Fibroblast of skin of back (primary cell): ENCODE results near the gene ACER1.

Experiments used
- DNase-seq: peaks from one replicate; pipeline ENCODE4 v3.0.0-alpha.2; 2013

Gene ACER1

GRCh38 chr19:6267552-6268381 lies 65.6 kb downstream of the ACER1 start:
- DNase-seq: no peak

DNA sequence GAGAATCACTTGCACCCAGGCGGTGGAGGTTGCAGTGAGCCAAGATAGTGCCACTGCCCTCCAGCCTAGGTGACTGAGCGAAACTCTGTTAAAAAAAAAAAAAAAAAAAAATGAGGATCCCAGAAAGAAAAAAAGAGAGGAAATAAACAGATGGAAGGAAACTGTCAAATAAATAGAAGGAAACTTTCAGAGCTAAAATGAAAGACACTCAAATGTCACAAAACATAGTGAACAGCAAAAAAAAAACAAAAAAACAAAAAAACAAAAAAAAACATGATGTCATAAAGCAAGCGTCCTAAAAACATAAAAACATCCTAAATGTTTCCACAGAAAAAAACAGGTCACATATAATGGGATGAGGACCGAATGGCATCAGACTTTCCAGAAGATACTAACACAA lies 68.6 kb downstream of the ACER1 start:
- no peak for DNase-seq

DNA sequence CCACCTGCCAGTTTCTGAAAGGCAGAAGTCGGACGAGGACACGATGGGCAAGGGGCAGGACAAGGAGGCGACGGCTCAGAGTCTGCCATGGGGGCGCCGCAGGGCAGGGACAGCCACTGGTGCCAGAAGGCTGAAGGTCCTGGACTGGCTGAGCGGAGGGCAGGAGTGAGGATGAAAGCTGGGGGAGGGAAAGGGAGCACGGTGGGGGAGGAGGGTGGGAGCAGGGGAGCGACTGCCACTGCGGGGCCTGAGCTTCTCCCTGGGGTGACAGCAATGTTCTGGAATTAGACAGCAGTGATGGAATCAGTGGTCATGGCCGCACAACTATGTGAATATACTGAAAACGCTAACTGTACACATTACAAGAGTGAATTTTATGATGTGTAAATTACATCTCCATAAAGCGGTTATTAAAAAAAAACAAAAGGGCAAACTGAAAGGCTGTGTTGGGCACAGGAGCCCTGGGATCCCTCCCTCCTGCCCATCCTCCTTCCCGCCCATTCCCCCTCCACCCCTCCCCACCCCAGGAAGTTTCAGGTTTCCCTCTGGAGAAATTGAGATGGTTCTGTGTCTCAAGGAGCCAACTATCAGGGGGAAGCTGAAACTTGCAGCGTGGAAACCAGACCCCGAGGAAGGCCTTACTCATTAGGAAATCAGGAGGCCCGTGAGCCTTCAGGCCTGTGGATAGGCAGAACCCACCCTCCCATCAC lies 69.5 kb downstream of the ACER1 start:
- DNase-seq: no peak

GRCh38 chr19:6263306-6263705 lies 70.1 kb downstream of the ACER1 start:
- DNase-seq: no peak

DNA sequence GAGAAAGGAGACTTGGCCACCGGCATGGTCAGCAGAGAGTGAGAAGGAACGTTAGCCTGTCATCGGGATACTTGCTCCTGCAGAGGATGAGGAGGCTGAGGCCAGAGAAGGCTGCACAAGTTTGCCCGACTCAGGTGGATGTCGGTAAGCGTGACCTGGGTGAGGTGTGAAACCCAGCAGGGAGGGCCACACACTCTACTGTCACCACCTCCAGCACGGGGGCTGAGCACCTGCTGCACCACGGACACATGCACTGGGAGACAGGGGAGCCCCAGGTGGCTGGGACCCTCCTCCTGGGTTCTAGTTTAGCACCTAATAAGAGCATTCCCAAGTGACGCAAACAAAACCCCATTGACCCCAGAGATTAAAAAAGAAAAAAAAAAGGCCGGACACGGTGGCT lies 70.9 kb downstream of the ACER1 start:
- no peak for DNase-seq

DNA sequence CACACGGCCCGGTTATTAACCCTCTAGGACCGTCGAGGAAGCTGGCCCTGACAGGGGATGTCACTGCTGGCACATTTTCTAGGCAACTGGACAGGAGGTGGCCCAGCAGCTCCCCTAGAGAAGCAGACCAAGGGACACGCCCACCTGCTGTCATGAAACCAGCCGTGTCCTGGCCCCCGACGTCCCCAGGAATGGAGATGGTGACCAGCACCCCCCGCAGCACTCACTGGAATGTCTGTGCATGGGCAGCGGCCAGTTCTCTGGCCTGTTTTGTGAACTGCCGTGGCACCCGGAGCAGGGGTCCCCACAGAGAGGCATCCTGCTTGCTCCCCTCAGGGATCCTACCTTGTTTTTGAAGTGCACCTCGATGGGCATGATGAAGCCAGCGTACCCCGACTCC lies 71.5 kb downstream of the ACER1 start:
- DNase-seq: no peak

- DNase-seq: no peak
Observed at GRCh38 chr19:6260912-6261650, 72.3 kb downstream of the ACER1 start.

DNA sequence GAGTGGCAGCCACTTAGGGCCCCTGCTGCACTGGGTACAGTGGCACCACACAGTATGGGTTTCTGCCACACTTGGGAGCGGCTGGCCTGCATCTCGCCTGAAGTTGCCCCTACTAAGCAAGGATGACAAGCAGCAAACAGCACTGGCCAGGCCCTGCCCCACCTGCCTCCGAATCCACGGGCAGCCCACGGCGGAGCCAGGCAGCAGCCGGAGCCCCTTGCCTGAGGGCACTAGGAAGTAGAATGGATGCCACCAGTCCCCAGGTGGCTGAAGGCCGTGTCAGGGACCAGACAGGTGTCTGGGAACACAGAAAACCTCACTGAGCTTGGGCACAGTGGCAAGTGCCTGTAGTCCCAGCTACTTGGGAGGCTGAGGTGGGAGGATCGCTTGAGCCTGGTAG lies 73.0 kb downstream of the ACER1 start:
- no peak for DNase-seq

DNA sequence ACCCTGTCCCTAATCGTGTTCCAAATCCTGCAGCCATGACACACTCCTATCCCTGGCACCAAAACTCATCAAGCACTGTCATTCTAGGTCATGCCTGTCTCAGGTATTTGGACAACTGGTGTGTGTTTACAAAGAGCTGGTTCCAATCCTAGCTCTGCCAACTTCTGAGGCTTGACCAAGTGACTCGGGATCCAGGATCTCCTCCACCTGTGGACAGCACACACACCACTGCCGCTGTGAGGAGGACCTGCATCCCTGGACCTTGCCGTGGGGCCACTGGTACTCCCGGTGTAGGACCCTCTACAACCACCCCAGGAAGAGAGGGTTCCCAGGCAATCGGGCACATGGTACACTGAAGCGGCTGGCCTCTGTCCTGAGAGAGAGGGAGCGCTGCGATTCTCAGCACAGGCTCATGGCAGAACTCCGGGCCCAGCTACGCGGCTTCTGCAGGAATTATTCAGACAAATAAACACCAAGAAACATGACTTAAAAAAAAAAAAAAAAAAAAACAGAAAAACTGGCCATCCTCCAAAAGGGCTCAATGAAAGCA lies 74.0 kb downstream of the ACER1 start:
- no peak for DNase-seq

- DNase-seq: no peak
Observed at GRCh38 chr19:6258812-6259311, 74.5 kb downstream of the ACER1 start.
